Measurements from ENCODE around the gene ILDR1. TPM values are rescaled to one million over a fixed set of nuclear protein-coding genes. Genes with fewer than 3 reads are reported as not detected.
"Not testable (repeated sequence)": the region's sequence is repeated elsewhere in the genome, so short reads cannot be mapped to it uniquely, and the experiment has no call there.

Gene ILDR1
- total RNA-seq, 1 experiment from 2014 or later = not detected

GRCh38 chr3:121956363-121956762 lies 65.7 kb downstream of the ILDR1 start:
- DNase-seq (ENCODE audit: low read depth) = no peak

GRCh38 chr3:121951291-121951919 lies 70.6 kb downstream of the ILDR1 start:
- no peak for DNase-seq (ENCODE audit: low read depth)

GRCh38 chr3:121948641-121949040 lies 73.4 kb downstream of the ILDR1 start:
- DNase-seq (ENCODE audit: low read depth) = no peak

GRCh38 chr3:121943431-121943830 lies 78.6 kb downstream of the ILDR1 start:
- DNase-seq (ENCODE audit: low read depth) = no peak

- DNase-seq (ENCODE audit: low read depth) = no peak
Observed at GRCh38 chr3:121942116-121942786, 79.8 kb downstream of the ILDR1 start.

- DNase-seq (ENCODE audit: low read depth) = no peak
Observed at GRCh38 chr3:121941592-121941991, 80.5 kb downstream of the ILDR1 start.

GRCh38 chr3:121938141-121938855 lies 83.7 kb downstream of the ILDR1 start:
- not testable (repeated sequence) for DNase-seq (ENCODE audit: low read depth)

Small RNAs within 50 kb of the gene (small RNA-seq; reads per million reads assigned to genes)
- gene RF00019 = not detected

Other genes with a start within 250 kb of the ILDR1 start
- gene IQCB1, start 187.2 kb downstream of the ILDR1 start, total RNA-seq (2014; rRNA removed; shearing (Covaris generic)) = 28.8 and 33.2 TPM in 2 replicates
- 2.1 and 3.7 TPM in 2 replicates for gene EAF2, start 187.0 kb downstream of the ILDR1 start, total RNA-seq (2014; rRNA removed; shearing (Covaris generic))
- gene SLC15A2, start 127.8 kb downstream of the ILDR1 start, total RNA-seq (2014; rRNA removed; shearing (Covaris generic)) = not detected in 2 replicates
- gene CD86, start 33.1 kb upstream of the ILDR1 start, total RNA-seq (2014; rRNA removed; shearing (Covaris generic)) = not detected in 2 replicates
- gene CASR, start 161.4 kb upstream of the ILDR1 start, total RNA-seq (2014; rRNA removed; shearing (Covaris generic)) = not detected in 2 replicates